K562 (cell line): ENCODE data around the gene ATP2A1. TPM values are rescaled to one million over a fixed set of nuclear protein-coding genes. Genes with fewer than 3 reads are reported as not detected.

Source experiments
- EZH2 ChIP-seq: IDR thresholded peaks from 2 replicates; pipeline ENCODE4 v1.6.1; 2012; ENCODE audit warnings: low read depth, mild to moderate bottlenecking, inconsistent platforms, low read length, borderline replicate concordance
- FIP1L1 ChIP-seq: fragments of 200-400 bp; formaldehyde crosslinking; IDR thresholded peaks from 2 replicates; pipeline ENCODE4 v1.6.1; 2018; ENCODE audit warnings: mild to moderate bottlenecking, low read depth, low read length; ENCODE audit not compliant: poor library complexity, severe bottlenecking
- NELFE ChIP-seq: IDR thresholded peaks from 2 replicates; pipeline ENCODE4 v1.6.1; 2011; ENCODE audit warnings: mild to moderate bottlenecking; ENCODE audit not compliant: insufficient read depth, insufficient read length
- TCF7L2 ChIP-seq: fragments of 150-350 bp; IDR thresholded peaks from 2 replicates; pipeline ENCODE4 v1.6.1; 2016; ENCODE audit warnings: low read depth, mild to moderate bottlenecking, low read length, moderate library complexity
- ZNF124 ChIP-seq: sonication (generic); formaldehyde crosslinking; IDR thresholded peaks from 2 replicates; pipeline ENCODE4 v1.8.1; 2022; ENCODE audit warnings: missing genetic modification reagents
- polyA plus RNA-seq, 8 experiments: library from polyadenylated mRNA; depleted of rRNA in 4 of 8; stranded (reverse) in 5 of 8; unstranded in 3 of 8; fragments of >200 nt; fragmentation: Nextera tagmentation in 2 of 8; fragmentation: Illumina TruSeq in 1 of 8; extraction: Ambion mirVana in 2 of 8; extraction: Trizol in 1 of 8; gene quantifications; 2 replicates each; pipeline versions ENCODE4 v1.2.1 to v1.2.3, GENCODE V29; 2011 to 2014; ENCODE audit warnings: inconsistent platforms in 1 of 8, missing spikeins in 1 of 8
- total RNA-seq, 7 experiments: library from RNA; depleted of rRNA in 6 of 7; stranded (reverse); fragments of >200 nt in 6 of 7; fragmentation: Illumina TruSeq in 2 of 7; extraction: Trizol in 2 of 7; gene quantifications; 2 replicates each; pipeline versions ENCODE4 v1.2.1 to v1.2.3, GENCODE V29; 2011 to 2021; ENCODE audit warnings: low replicate concordance in 1 of 7
- TF ChIP-seq, protein P1 (sequence below): fragments of 200-800 bp; sonication (Bioruptor generic); IDR thresholded peaks from 2 replicates; pipeline ENCODE4 v1.6.1; 2017; ENCODE audit warnings: missing genetic modification characterization, missing compliant biosample characterization
- TF ChIP-seq, protein P2 (sequence below): sonication (generic); formaldehyde crosslinking; IDR thresholded peaks from 2 replicates; pipeline ENCODE4 v1.8.0; 2023; ENCODE audit warnings: mild to moderate bottlenecking, missing genetic modification reagents

The ATP2A1 gene
- total and polyA plus RNA-seq, 9 of the 15 experiments (the other 6 are each of a cell fraction or from before 2014, with no cell fraction given) = 0.25 to 2.6 (median 0.65) TPM

DNA sequence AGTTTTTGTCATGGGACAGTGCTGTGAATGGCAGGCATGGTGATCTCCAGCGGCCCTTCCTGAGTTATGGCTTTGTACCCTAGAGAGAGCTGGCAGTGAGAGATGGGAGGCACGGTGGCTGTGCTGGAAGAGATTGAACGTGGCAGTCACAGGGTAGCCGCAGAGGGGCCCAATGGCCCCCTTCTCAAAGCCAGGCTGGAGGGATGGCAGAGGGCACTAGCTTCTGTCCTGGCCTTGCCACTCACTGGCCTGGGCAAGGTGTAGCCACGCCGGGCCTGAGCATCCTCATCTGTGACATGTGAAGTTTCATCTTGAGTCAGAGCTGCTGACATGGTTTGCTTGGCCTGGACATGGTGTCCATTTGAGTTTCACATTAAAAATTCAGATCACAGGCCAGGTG, 3.9 kb upstream of the ATP2A1 start (continued):
- TF ChIP-seq, protein P1, sequence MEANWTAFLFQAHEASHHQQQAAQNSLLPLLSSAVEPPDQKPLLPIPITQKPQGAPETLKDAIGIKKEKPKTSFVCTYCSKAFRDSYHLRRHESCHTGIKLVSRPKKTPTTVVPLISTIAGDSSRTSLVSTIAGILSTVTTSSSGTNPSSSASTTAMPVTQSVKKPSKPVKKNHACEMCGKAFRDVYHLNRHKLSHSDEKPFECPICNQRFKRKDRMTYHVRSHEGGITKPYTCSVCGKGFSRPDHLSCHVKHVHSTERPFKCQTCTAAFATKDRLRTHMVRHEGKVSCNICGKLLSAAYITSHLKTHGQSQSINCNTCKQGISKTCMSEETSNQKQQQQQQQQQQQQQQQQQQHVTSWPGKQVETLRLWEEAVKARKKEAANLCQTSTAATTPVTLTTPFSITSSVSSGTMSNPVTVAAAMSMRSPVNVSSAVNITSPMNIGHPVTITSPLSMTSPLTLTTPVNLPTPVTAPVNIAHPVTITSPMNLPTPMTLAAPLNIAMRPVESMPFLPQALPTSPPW (CRISPR knock-in tag) = no peak
- TF ChIP-seq, protein P2, sequence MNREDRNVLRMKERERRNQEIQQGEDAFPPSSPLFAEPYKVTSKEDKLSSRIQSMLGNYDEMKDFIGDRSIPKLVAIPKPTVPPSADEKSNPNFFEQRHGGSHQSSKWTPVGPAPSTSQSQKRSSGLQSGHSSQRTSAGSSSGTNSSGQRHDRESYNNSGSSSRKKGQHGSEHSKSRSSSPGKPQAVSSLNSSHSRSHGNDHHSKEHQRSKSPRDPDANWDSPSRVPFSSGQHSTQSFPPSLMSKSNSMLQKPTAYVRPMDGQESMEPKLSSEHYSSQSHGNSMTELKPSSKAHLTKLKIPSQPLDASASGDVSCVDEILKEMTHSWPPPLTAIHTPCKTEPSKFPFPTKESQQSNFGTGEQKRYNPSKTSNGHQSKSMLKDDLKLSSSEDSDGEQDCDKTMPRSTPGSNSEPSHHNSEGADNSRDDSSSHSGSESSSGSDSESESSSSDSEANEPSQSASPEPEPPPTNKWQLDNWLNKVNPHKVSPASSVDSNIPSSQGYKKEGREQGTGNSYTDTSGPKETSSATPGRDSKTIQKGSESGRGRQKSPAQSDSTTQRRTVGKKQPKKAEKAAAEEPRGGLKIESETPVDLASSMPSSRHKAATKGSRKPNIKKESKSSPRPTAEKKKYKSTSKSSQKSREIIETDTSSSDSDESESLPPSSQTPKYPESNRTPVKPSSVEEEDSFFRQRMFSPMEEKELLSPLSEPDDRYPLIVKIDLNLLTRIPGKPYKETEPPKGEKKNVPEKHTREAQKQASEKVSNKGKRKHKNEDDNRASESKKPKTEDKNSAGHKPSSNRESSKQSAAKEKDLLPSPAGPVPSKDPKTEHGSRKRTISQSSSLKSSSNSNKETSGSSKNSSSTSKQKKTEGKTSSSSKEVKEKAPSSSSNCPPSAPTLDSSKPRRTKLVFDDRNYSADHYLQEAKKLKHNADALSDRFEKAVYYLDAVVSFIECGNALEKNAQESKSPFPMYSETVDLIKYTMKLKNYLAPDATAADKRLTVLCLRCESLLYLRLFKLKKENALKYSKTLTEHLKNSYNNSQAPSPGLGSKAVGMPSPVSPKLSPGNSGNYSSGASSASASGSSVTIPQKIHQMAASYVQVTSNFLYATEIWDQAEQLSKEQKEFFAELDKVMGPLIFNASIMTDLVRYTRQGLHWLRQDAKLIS (CRISPR knock-in tag) = no peak
- TF ChIP-seq NELFE (no peak), TCF7L2 (no peak), FIP1L1 (no peak), EZH2 (no peak), ZNF124 (CRISPR knock-in tag) (no peak)
- TF ChIP-seq, all 486 proteins: peak for 0
